Activated CD4-positive, alpha-beta T cell treated with anti-CD3 and anti-CD28 coated beads for 48 hours (primary cell): ENCODE data around the gene PCNX4.

Source experiments
- DNase-seq: peaks from one replicate; pipeline ENCODE4 v3.0.0-alpha.2; 2020

PCNX4 gene

GRCh38 chr14:60212503-60213371, 121.0 kb downstream of the PCNX4 start:
- DNase-seq: no peak

GRCh38 chr14:60214003-60214402, 122.3 kb downstream of the PCNX4 start:
- no peak for DNase-seq

GRCh38 chr14:60214415-60215126, 122.8 kb downstream of the PCNX4 start:
- no peak for DNase-seq

GRCh38 chr14:60215127-60215444, 123.4 kb downstream of the PCNX4 start:
- no peak for DNase-seq

- DNase-seq: no peak
Observed at GRCh38 chr14:60215520-60216420, 124.0 kb downstream of the PCNX4 start.

- DNase-seq: no peak
Observed at GRCh38 chr14:60217713-60218112, 126.0 kb downstream of the PCNX4 start.
